Left colon (tissue), 2 donors: Measurements from ENCODE around the gene ECE1. TPM values are rescaled to one million over a fixed set of nuclear protein-coding genes. Genes with fewer than 3 reads are reported as not detected.
A peak's percentile ranks its signal among the peaks of the same experiment; 100 is the strongest.

Experiments
- ATAC-seq: fragments of 200-7000 bp; cut with Tn5 transposase; one replicate; pipeline ENCODE4 v1.9.1; 2020; ENCODE audit warnings: mild to moderate bottlenecking, moderate library complexity
- DNase-seq, 2 donors: peaks; one replicate each; pipeline ENCODE4 v3.0.0-alpha.2; 2020
- intact Hi-C, 2 donors: fragments of 100-400 bp; cut with DNase I in 1 of 2; cut with micrococcal nuclease in 1 of 2; formaldehyde crosslinking; loops; one replicate each; pipeline versions ENCODE4 v1.11.2 to v1.14.0; 2022; cut with DNase I, micrococcal nuclease
- total RNA-seq, 2 donors: library from RNA; stranded (reverse); fragmentation: NEBNext Ultra II Directional; extraction: Animal tissue kit (Norgen Biotek cat#: 25700); gene quantifications; one replicate each; pipeline ENCODE4 v1.2.1, GENCODE V29; 2021
- donor health status: DM: no; HTN: no; CAD: no.
- donor health status: DM: yes; HTN: yes; CAD: no.

ECE1 gene
- total RNA-seq, 2 donors from 2014 or later, result 110 to 165 TPM

DNA sequence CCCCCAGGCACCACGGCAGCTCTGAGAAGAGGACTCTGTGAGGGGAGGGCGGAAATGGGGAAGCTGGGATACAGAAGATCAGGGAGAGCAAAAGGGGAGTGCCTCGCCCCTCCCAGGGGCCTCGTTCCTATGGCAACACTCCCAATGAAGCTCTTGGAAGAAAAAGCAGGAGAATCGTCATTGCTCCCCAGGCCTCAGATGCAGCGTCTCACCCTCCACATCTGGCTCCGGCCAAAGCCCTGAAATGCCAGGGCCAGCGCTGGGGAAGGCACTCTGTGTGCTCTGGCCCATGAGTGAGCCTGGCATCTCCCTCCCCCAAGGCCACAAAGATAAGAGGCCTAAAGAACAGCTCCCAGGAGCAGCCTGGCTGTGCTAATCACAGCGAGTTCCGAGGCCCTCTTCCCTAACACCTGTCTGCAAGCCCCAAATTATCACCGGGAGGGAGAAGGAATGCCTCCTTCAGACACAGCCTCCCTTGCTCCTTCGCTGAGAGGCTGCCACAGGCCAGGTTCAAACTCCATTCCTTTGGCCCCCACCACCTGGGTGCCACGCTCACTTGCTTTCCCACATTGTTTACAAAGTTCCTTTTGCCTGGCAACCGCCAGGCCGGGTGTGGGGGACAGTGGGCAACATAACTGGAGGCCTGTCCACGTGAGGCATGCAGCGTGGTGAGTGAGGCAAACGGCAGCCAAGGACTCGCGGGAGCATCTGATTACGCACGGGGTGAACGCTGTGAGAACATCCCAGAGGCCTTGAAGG lies 27.8 kb downstream of the ECE1 start:
- intact Hi-C loops, result no loop called here
- DNase-seq, result peak in 1 of 2 donors; percentile 77
- peak; percentile 40 for ATAC-seq

DNA sequence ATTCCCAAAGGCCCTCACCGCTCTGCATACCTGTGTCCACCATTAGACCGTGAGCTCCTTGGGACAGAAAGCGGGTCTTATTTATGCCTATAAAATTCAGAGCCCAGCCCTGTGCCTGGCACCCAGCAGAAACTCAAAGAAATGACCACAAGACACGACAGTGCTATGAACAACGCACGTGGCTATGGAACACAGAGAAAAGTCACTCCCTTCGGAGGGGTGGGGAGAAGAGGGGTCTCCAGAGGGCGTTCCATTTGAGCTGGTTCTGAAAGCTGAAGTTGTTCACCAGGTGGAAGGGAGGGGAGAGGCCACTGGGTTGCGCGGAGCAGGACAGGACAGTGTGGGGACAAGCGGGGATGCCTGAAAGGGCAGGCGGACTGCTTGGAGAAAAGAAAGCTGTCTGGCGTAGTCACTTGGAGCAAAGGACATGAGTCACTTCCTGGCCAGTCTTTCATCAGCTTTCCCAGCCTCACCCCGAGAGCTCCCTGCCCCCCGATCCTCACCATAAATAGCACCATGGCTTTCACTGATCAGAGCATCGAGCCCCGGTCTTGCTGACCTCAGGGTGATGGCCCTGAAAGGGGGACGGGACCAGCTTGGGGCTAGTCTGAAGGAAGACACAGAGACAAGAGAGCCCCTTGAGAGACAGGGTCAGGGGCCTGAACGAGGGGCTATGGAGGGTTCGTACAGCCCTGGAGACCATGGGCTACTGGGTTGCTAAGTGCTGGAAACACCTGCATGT lies 28.5 kb downstream of the ECE1 start:
- DNase-seq (peak in 1 of 2 donors; percentile 52), ATAC-seq (peak; percentile 14)
- intact Hi-C loops, result no loop called here

DNA sequence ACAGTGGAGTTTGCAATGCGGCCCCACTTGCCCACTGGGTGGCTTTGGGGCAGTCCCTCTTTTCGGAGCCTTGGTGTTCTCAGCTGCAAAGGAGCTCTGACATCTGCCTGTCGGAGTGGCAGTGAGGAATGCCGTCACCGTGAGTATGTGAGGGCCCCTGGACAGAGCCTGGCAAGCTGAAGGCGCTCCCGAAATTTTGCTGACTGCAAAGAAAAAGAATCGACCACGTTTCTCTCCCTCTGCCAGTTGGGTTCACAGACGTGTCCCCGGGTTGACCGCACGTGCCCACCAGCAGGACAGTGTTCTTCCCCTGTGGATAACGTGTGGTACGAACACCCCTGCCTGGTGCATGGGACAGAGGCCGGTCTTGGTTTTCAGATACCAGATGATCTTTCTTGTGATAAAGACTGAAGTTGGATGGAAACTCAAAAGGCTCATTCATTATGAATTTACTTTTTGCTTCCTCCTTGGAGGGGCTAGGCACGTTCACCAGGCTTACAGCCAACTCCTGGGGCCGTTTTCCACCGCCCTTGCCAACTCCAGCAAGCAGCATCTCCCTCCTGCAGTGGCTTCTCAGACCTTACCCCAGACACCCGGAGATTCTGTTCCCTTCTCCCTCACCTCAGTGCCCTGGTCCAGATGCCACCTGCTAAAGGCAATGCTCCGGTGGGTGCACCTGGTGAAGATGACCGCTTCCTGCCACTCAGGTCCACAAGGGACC lies 29.7 kb downstream of the ECE1 start:
- ATAC-seq (no peak), DNase-seq (no peak)
- intact Hi-C loops, result no loop called here

DNA sequence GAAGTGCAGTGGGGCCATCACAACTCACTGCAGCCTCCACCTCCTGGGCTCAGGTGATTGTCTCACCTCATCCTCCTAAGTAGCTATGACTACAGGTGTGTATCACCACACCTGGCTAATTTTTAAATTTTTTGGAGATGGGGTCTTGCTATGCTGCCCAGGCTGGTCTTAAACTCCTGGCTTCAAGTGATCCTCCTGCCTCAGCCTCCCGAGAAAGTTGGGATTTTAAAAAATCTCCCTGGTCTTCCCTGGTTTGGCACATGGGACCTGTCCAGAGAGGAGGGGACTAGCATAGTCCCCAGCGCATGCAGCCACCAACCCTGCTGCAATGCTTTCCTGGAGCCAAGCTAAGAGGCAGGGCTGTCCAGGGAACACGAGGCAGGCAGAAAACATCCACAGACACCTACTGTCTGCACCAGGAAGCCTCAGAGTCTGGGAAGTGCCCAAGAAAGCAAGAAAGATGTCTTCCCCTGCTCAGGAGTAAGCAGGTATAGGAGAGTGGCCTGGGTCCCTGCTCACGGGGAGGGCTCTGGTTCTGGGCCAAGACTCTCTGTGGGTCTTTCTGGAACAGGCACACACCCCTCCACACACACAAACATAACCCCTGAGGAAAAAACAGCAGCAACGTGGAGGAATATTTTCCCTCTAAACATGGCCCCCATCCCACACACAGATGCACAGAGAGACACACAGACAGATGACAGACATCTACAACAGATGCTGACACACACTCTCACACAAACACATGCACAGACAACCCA lies 30.8 kb downstream of the ECE1 start:
- ATAC-seq (no peak), DNase-seq (no peak)
- intact Hi-C loops, result no loop called here

DNA sequence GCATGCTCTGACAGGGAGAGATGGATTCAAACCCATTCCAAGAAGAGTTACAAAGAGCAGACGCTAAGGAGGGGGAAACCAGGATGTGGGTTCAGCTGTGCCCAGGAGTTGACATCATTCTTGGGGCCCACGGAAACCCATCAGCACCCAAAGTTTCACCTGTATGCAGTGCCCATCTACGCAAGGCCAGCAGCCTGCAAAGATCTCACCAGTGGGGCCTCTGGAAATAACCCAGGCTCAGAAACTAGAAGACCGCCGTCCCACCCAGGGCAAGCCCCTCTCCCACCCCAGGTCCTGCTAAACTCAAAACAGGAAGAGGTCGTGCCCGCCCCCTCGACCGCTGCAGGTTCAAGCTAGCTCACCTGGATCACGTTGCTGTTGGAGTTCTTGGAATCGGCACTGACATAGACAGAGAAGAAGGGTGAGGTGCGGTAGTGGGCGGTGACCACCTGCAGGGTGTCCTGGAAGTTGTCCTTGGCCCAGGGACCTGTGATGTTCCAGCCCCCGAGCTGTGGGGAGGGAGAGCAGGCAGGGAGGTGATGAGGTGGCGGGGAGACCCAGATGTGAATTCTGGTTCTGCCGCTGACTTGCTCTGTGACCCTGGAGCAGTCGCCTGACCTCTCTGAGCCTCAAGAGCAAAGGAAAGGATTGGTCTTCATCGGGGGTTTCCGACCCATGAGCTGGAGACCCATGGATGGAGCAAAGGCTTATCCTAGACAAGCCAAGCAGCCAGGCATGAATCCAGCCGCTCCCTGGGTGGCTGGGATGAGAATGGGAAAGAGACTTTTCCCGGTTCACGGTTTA lies 31.7 kb downstream of the ECE1 start:
- intact Hi-C loops, result no loop called here
- DNase-seq (no peak), ATAC-seq (no peak)

DNA sequence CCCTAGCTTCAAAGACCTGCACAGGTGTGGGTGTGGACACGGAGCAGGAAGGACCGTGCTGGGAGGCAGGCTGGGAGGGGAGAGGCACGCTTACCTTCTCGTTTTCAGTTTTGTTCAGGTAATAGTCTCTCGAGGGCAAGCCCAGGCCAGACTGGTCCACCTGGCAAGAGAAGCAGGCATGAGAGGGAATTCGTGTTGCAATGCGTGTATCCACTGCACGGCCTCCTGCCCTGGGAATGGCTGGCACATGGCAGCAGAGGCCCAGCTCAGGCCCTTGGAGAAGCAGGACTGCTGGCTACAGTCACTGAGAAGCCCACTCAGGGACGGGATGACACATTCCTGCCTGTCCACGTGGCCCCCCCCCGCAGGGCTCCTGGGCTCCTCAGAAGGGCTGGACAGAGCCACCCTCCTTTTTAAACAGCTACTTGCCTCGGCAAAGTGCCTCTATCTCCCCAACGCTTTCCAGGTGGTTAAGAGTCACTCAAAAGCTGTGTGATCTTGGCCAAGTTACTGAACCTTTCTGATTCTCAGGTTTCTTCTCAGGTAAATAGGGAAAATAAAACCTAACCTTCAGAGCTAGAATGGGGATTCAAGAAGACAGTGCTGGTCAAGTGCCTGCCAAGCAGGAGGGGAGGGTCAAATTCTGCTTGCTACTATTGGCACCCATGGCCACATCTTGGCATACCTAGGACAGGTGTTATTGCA lies 32.7 kb downstream of the ECE1 start:
- ATAC-seq (no peak), DNase-seq (no peak)
- intact Hi-C loops, result no loop called here

DNA sequence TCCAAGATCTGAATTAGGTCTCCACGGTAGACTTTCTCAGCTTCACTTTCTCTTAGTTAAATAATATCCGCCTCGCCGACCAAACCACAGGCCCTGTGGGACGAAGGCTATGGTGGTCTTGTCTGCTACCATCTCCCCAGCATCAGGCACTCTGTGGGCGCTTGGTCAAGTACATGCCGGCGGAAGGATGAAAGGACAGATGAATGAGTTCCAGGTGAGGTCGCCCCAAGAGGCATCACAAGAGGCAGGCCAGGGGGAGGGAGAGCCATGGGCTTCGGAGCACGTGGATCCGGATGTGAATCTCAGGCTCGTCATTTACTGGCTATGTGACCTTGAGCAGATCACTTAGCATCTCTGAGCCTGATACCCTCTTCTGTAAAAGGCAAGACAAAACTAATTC lies 33.5 kb downstream of the ECE1 start:
- intact Hi-C loops, result no loop called here
- no peak for DNase-seq
- ATAC-seq, result no peak

DNA sequence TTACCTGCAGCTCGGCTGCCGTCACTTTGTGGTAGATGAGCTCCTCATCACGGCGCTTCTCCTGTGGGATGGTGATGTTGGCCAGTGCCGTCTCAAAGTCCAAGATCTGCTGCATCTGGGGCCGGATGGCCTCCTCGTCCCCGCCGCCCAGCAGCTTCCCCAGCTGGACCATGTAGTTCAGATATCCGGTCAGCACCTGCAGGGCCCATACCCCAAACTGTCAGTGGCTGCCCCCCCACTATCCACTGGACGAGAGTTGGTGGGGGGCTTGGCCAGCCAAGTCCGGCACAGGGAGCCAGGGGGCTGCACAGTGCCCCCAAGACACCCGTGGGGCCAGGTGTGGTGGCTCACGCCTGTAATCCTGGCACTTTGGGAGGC lies 34.3 kb downstream of the ECE1 start:
- intact Hi-C loops, result no loop called here
- DNase-seq, result no peak

DNA sequence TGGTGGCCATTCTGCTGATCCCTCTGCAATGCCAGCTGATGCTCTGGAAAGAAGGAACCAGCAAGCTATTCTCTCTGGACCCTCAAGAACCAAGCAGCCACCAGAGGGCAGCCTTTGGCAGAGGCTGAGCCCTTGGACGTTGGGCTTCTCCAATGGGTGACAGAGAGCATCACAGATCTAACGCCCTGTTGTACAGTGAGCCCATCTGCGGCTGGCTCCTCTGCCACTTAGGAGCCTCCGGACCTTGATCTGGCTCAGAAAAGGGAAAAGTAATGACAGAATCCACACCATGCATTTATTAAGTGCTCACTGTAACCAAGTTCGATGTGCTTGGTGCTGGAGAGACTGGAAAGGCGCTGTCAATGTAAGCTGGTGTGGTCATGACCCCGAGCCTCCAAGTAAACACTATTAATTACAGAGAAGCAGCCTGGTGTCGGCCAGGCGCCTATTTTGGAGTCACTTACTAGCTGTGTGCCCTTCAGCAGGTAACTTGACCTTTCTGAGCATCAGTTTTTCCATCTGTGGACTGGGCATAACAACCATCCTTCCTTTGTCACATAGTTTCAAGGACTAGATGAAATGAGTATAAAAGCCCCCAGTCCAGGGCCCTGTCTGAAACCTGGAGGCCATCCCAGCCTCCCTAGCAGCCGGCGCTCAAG lies 34.9 kb downstream of the ECE1 start:
- DNase-seq (peak; percentile 82 to 97), ATAC-seq (peak; percentile 62)
- intact Hi-C loops, result no loop called here

More for the DNA sequence above, 34.3 kb downstream of the ECE1 start:
- no peak for ATAC-seq

DNA sequence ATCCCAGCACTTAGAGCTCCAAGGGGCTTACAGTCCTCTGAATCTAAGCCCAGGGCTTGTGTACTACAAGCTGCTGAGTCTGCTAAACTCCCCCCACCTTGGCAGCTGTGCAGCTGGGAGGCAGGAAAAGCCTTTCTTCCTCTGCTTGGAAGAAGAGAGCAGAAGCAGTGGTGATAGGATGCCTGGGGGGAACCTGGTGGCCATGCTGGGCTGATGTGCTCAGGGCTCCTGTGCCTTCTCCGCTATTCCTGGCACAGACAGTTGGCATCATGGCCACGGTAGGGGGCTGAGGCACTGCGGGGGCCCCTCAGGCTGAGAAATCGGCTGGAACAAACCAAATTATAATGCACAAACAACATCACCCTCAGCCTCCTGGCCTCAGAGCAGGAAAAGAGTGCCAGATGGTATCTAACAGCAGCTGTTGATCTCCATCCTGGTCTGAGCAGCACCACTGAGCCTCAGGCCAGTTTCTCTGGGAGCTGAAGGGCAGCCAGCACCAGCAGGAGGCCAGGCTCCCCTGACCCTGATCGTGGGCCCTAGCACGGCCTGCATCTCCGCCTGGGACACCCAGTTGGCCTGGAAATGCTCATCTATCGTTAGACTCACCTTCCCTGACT lies 35.8 kb downstream of the ECE1 start:
- ATAC-seq (no peak), DNase-seq (peak in 1 of 2 donors; percentile 31)
- intact Hi-C loops, result loop anchor here (5.0 kb wide), 2 partner anchors 88 to 113 kb away; no protein-coding TSS in a partner anchor

DNA sequence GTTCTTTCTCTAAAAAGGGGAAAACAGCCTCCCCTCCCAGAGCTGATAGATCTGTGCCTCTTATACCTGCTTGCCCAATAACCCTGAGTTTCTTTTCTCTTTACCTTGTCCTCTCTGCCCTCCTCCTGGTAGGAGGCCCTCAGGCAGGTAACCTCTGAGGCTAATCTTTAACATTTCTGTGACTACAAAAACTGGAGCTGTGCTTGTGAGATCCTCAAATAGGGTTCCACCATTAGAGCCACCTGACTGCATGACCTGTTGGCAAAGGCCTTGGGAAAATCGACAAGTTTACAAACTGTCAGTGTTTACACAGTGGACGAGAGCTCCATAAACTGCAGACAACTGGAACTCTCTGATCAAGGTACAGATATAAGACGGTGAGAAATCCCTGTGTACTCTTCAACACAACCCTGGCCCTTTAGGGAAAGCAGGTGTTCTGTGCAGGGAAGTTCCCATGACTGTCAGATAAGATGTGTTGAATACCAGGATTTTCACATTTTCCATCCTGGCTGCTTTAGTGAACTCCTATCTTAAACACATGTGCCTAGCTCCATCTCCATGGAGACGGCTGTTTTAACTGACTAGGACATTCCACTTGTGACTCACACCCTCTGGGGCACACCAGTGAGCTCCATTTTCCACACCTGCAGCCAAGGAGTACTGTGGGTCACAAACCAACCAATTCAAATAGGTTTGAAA lies 38.3 kb downstream of the ECE1 start:
- peak; percentile 34 to 76 for DNase-seq
- intact Hi-C loops, result loop anchor here (5.0 kb wide), 2 partner anchors 90 to 115 kb away; no protein-coding TSS in a partner anchor
- peak; percentile 85 for ATAC-seq

DNA sequence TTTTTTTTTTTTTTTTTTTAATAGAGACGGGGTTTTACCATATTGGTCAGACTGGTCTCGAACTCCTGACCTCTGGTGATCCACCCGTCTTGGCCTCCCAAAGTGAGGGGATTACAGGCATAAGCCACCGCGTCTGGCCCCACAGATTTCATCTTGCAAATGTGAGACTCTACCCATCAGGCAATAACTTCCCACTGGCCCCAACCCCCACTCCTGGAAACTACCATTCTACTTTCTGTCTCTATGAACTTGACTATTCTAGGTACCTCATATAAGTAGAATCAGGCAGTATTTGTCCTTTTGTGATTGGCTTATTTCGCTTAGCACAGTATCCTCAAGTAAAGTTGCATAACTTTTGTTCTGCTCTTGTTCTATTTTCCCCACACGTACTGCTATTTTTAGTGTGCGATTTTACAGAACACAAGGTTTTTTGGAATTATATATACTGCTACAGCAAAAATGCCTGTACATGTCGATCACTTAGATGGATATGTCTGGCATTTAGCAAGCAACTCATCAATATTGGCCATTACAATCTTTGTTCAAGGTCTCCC lies 40.2 kb downstream of the ECE1 start:
- no peak for DNase-seq
- intact Hi-C loops, result loop anchor here (5.0 kb wide), 2 partner anchors 92 to 117 kb away; no protein-coding TSS in a partner anchor

DNA sequence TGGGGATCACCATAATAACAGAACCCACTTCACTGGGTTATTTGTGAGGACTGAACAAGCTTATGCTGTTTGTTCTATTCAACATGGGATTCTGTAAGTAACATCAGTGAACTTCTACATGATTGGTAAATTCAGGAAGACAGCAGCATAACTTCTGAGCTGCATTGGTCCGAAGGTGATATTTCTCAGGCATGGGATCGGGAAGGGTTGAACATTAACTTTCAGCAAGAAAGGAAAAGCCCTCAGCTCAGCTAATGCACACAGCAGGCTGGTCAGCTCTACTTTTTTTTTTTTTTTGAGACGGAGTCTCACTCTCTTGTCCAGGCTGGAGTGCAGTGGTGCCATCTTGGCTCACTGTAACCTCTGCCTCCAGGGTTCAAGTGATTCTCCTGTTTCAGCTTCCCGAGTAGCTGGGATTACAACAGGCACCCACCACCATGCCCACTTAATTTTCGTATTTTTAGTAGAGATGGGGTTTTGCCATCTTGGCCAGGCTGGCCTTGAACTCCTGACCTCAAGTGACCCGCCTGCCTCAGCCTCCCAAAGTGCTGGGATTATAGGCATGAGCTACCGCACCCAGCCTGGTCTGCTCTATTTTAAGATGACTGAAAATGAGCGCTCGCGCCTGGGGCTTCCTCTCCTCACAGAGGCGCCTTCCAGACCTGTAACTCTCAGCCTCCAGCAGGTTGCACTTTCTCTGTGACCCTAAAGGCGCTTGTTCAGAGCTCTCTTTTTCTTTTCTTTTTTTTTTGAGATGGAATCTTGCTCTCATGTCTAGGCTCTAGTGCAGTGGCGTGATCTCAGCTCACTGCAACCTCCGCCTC lies 42.2 kb downstream of the ECE1 start:
- DNase-seq, result no peak
- peak; percentile 52 for ATAC-seq
- intact Hi-C loops, result no loop called here

More for the DNA sequence above, 40.2 kb downstream of the ECE1 start:
- no peak for ATAC-seq

DNA sequence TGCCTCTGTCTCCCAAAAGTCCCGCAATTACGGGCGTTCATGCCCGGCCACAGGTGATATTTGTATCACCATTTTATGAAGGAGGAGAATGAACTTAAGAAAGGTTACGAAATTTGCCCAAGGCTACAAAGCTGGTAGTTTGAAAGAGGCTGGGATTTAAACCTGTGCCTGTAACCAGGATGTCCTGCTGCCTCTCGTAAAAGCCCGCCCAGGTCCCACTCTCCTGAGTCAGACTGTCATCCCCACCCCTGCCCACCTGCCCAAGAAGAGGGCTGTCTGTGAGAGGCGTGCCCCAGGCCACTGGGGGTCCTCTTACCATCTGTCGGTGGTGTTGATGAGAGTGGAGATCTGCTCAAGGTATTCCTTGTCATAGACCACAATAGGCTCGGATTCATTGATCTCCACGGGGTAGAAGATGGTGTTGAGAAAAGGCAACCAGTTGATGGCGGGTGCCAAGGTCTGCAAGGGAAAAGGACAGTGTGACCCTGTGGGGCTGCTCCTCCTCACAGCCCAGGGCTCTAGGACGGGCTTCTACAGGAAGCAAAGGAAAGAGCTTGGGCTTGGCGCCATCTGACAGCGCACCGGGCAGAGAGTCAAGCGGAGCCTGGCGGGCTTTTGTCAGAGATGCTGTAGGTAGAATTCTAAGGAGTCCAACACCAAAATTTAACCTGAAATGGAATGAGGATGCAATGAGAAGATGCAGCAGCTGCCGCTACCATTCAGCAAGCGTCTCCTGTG lies 43.2 kb downstream of the ECE1 start:
- ATAC-seq (no peak), DNase-seq (no peak)
- intact Hi-C loops, result no loop called here
